Loucy (cell line): ENCODE results near the gene MAPKAP1.

Source experiments
- H2AFZ ChIP-seq: fragments of 200-600 bp; sonication (generic); 2 replicates; pipeline ENCODE4 v1.6.0; 2016; ENCODE audit warnings: antibody characterized with exemption, mild to moderate bottlenecking, low read length, moderate library complexity
- H3F3A ChIP-seq: fragments of 200-600 bp; 2 replicates; pipeline ENCODE4 v1.6.0; 2016; ENCODE audit warnings: antibody characterized with exemption, low read depth, mild to moderate bottlenecking
- H3K27me3 ChIP-seq: fragments of 200-600 bp; sonication (generic); 2 replicates; pipeline ENCODE4 v1.6.1; 2014; ENCODE audit warnings: low read length, mild to moderate bottlenecking; ENCODE audit not compliant: insufficient read depth, poor library complexity, severe bottlenecking
- H3K36me3 ChIP-seq: fragments of 200-600 bp; sonication (generic); 2 replicates; pipeline ENCODE4 v1.6.1; 2016; ENCODE audit warnings: low read length; ENCODE audit not compliant: insufficient read depth
- H3K4me1 ChIP-seq: fragments of 200-600 bp; sonication (generic); 2 replicates; pipeline ENCODE4 v1.5.1; 2014; ENCODE audit warnings: low read length, mild to moderate bottlenecking; ENCODE audit not compliant: insufficient read depth, poor library complexity, severe bottlenecking
- H3K4me2 ChIP-seq: fragments of 200-600 bp; sonication (generic); 2 replicates; pipeline ENCODE4 v1.6.0; 2014; ENCODE audit warnings: antibody characterized with exemption, low read length, low read depth, mild to moderate bottlenecking; ENCODE audit not compliant: poor library complexity, severe bottlenecking
- H3K4me3 ChIP-seq: fragments of 200-600 bp; sonication (generic); 2 replicates; pipeline ENCODE4 v1.5.1; 2014; ENCODE audit warnings: low read length, mild to moderate bottlenecking, mixed read lengths; ENCODE audit not compliant: poor library complexity, severe bottlenecking
- H3K79me2 ChIP-seq: fragments of 200-600 bp; sonication (generic); 2 replicates; pipeline ENCODE4 v1.6.1; 2014; ENCODE audit warnings: low read length; ENCODE audit not compliant: insufficient read depth
- H3K9ac ChIP-seq: fragments of 200-600 bp; sonication (generic); 2 replicates; pipeline ENCODE4 v1.6.0; 2014; ENCODE audit warnings: mild to moderate bottlenecking, low read depth, low read length, moderate library complexity; ENCODE audit not compliant: poor library complexity, severe bottlenecking
- H3K9me2 ChIP-seq: fragments of 200-600 bp; sonication (generic); replicated peaks from 2 replicates; pipeline ENCODE4 v1.6.1; 2016; ENCODE audit warnings: low read depth, low read length, mixed read lengths
- H3K9me3 ChIP-seq: fragments of 200-600 bp; sonication (generic); 2 replicates; pipeline ENCODE4 v1.6.1; 2014; ENCODE audit warnings: mild to moderate bottlenecking, antibody characterized with exemption, low read length, low read depth; ENCODE audit not compliant: insufficient read depth
- H4K20me1 ChIP-seq: fragments of 200-600 bp; sonication (generic); 2 replicates; pipeline ENCODE4 v1.6.0; 2014; ENCODE audit warnings: antibody characterized with exemption, low read length, mild to moderate bottlenecking; ENCODE audit not compliant: insufficient read depth, poor library complexity, severe bottlenecking
- CTCF ChIP-seq: fragments of 200-600 bp; sonication (generic); conservative IDR thresholded peaks from 2 replicates; pipeline ENCODE4 v1.5.1; 2014; ENCODE audit warnings: mild to moderate bottlenecking, antibody characterized with exemption, low read length
- EZH2phosphoT487 ChIP-seq: fragments of 200-600 bp; IDR thresholded peaks from 2 replicates; pipeline ENCODE4 v1.6.1; 2018; ENCODE audit warnings: antibody characterized with exemption, mild to moderate bottlenecking, moderate library complexity, borderline replicate concordance

MAPKAP1 gene

GRCh38 chr9:125652233-125652594 lies 54.8 kb downstream of the MAPKAP1 start:
- Histone ChIP-seq H2AFZ (no peak overlapping the region), H3K9me2 (no peaks in the 10 kb centered on the region), H3K36me3 (peaks cover 5% of the 10 kb centered on the region; the same call in 1 of the 2 replicates), H4K20me1 (no peaks in the 10 kb centered on the region), H3K9me3 (no peaks in the 10 kb centered on the region), H3K4me2 (no peak overlapping the region), H3K4me1 (peaks cover 20% of the 10 kb centered on the region), H3K4me3 (no peak overlapping the region), H3K9ac (no peak overlapping the region), H3K79me2 (peaks cover 4% of the 10 kb centered on the region; the same call in 1 of the 2 replicates), H3K27me3 (no peaks in the 10 kb centered on the region), H3F3A (no peaks in the 10 kb centered on the region)
- TF ChIP-seq EZH2phosphoT487: no peak
- no peak for TF ChIP-seq CTCF

GRCh38 chr9:125651576-125652232 lies 55.3 kb downstream of the MAPKAP1 start:
- H4K20me1 ChIP-seq: no peaks in the 10 kb centered on the region
- no peaks in the 10 kb centered on the region for H3F3A ChIP-seq
- H3K9me2 ChIP-seq: no peaks in the 10 kb centered on the region
- no peak overlapping the region for H3K4me3 ChIP-seq
- H3K79me2 ChIP-seq: peaks cover 4% of the 10 kb centered on the region; the same call in 1 of the 2 replicates
- TF ChIP-seq CTCF (no peak), EZH2phosphoT487 (no peak)
- H3K27me3 ChIP-seq: no peaks in the 10 kb centered on the region
- peaks cover 5% of the 10 kb centered on the region; the same call in 1 of the 2 replicates for H3K36me3 ChIP-seq
- H3K9me3 ChIP-seq: no peaks in the 10 kb centered on the region
- H3K4me2 ChIP-seq: no peak overlapping the region
- H3K9ac ChIP-seq: no peak overlapping the region
- no peak overlapping the region for H2AFZ ChIP-seq
- peaks cover 25% of the 10 kb centered on the region for H3K4me1 ChIP-seq

- H3K9me2 ChIP-seq: no peaks in the 10 kb centered on the region
- H3K4me3 ChIP-seq: no peak overlapping the region
- no peaks in the 10 kb centered on the region for H3K9me3 ChIP-seq
- H3K4me2 ChIP-seq: no peak overlapping the region
- H4K20me1 ChIP-seq: no peaks in the 10 kb centered on the region
- no peaks in the 10 kb centered on the region for H3K36me3 ChIP-seq
- H3K27me3 ChIP-seq: no peaks in the 10 kb centered on the region
- TF ChIP-seq EZH2phosphoT487 (no peak), CTCF (no peak)
- H3K9ac ChIP-seq: no peak overlapping the region
- H3F3A ChIP-seq: no peaks in the 10 kb centered on the region
- H3K79me2 ChIP-seq: peaks cover 5% of the 10 kb centered on the region; the same call in 1 of the 2 replicates
- H2AFZ ChIP-seq: no peak overlapping the region
- H3K4me1 ChIP-seq: peaks cover 36% of the 10 kb centered on the region
Measured at GRCh38 chr9:125650271-125650737, 56.7 kb downstream of the MAPKAP1 start.
